Measurements from ENCODE around the gene GRIN3B. TPM values are rescaled to one million over a fixed set of nuclear protein-coding genes. Genes with fewer than 3 reads are reported as not detected.

The GRIN3B gene
- total RNA-seq, 1 donor from 2014 or later, result 0.93 TPM

DNA sequence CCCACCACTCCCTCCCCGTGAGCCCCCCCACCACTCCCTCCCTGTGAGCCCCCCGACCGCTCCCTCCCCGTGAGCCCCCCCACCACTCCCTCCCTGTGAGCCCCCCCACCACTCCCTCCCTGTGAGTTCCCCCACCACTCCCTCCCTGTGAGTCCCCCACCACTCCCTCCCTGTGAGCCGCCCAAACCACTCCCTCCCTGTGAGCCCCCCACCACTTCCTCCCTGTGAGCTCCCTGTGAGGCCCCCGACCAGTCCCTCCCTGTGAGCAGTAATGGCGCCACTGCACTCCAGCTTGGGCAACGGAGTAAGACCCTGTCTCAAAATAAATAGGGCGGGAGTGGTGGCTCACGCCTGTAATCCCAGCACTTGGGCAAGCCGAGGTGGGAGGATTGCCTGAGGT is 49.6 kb downstream of the GRIN3B start:
- no peak overlapping the region for H3K27ac Mint-ChIP-seq (ENCODE audit: unreplicated experiment)
- no peaks in the 10 kb centered on the region for H3K36me3 Mint-ChIP-seq (ENCODE audit: unreplicated experiment)
- no peaks in the 10 kb centered on the region for H3K4me1 Mint-ChIP-seq (ENCODE audit: low read depth, unreplicated experiment)
- DNase-seq, result no peak
- H3K27me3 Mint-ChIP-seq (ENCODE audit: unreplicated experiment), result peaks cover 2% of the 10 kb centered on the region
- peaks cover 6% of the 10 kb centered on the region for H3K9me3 Mint-ChIP-seq (ENCODE audit: unreplicated experiment)
- H3K4me3 Mint-ChIP-seq (ENCODE audit: unreplicated experiment), result no peak overlapping the region
- TF ChIP-seq, protein P1, sequence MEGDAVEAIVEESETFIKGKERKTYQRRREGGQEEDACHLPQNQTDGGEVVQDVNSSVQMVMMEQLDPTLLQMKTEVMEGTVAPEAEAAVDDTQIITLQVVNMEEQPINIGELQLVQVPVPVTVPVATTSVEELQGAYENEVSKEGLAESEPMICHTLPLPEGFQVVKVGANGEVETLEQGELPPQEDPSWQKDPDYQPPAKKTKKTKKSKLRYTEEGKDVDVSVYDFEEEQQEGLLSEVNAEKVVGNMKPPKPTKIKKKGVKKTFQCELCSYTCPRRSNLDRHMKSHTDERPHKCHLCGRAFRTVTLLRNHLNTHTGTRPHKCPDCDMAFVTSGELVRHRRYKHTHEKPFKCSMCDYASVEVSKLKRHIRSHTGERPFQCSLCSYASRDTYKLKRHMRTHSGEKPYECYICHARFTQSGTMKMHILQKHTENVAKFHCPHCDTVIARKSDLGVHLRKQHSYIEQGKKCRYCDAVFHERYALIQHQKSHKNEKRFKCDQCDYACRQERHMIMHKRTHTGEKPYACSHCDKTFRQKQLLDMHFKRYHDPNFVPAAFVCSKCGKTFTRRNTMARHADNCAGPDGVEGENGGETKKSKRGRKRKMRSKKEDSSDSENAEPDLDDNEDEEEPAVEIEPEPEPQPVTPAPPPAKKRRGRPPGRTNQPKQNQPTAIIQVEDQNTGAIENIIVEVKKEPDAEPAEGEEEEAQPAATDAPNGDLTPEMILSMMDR (IDR thresholded peaks at IDR 0.05; ENCODE audit: partially characterized antibody, unreplicated experiment), result no peak

- no peaks in the 10 kb centered on the region for H3K4me1 Mint-ChIP-seq (ENCODE audit: low read depth, unreplicated experiment)
- TF ChIP-seq, protein P1 (IDR thresholded peaks at IDR 0.05; ENCODE audit: partially characterized antibody, unreplicated experiment), result no peak
- H3K4me3 Mint-ChIP-seq (ENCODE audit: unreplicated experiment), result no peak overlapping the region
- H3K36me3 Mint-ChIP-seq (ENCODE audit: unreplicated experiment), result peaks cover under 1% of the 10 kb centered on the region
- DNase-seq, result no peak
- peaks cover 2% of the 10 kb centered on the region for H3K27me3 Mint-ChIP-seq (ENCODE audit: unreplicated experiment)
- H3K27ac Mint-ChIP-seq (ENCODE audit: unreplicated experiment), result no peak overlapping the region
- H3K9me3 Mint-ChIP-seq (ENCODE audit: unreplicated experiment), result peaks cover 6% of the 10 kb centered on the region
Observed at GRCh38 chr19:1050989-1051788, 51.0 kb downstream of the GRIN3B start.

GRCh38 chr19:1051791-1052190 is 51.6 kb downstream of the GRIN3B start:
- Mint-ChIP-seq H3K27ac (ENCODE audit: unreplicated experiment) (no peak overlapping the region), H3K27me3 (ENCODE audit: unreplicated experiment) (peaks cover 5% of the 10 kb centered on the region), H3K4me3 (ENCODE audit: unreplicated experiment) (no peak overlapping the region), H3K36me3 (ENCODE audit: unreplicated experiment) (peaks cover 7% of the 10 kb centered on the region), H3K4me1 (ENCODE audit: low read depth, unreplicated experiment) (no peaks in the 10 kb centered on the region), H3K9me3 (ENCODE audit: unreplicated experiment) (peaks cover 12% of the 10 kb centered on the region)
- DNase-seq, result no peak
- TF ChIP-seq, protein P1 (IDR thresholded peaks at IDR 0.05; ENCODE audit: partially characterized antibody, unreplicated experiment), result no peak

DNA sequence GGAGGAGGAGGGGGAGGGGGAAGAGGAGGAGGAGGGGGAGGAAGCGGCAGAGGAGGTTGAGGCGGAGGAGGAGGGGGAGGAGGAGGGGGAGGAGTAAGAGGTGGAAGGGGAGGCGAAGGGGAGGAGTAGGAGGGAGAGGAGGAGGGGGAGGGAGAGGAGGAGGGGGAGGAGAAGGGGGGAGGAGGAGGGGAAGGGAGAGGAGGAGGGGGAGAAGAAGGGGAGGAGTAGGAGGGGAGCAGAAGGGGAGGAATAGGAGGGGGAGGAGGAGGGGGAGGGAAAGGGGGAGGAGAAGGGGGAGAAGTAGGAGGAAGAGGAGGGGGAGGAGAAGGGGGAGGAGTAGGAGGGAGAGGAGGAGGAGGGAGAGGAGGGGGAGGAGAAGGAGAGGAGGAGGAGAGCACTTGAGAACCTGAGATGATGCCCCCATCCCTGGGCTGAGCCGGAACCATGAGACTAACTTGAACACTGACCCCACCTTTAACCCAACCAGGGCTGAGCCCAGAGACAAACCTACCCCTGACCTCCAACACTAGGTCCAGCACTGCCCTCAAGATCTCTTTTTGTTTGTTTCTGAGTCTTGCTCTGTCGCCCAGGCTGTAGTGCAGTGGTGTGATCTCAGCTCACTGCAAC is 52.2 kb downstream of the GRIN3B start:
- H3K27me3 Mint-ChIP-seq (ENCODE audit: unreplicated experiment), result peaks cover 5% of the 10 kb centered on the region
- H3K36me3 Mint-ChIP-seq (ENCODE audit: unreplicated experiment), result peaks cover 13% of the 10 kb centered on the region
- no peaks in the 10 kb centered on the region for H3K4me1 Mint-ChIP-seq (ENCODE audit: low read depth, unreplicated experiment)
- H3K27ac Mint-ChIP-seq (ENCODE audit: unreplicated experiment), result no peak overlapping the region
- H3K4me3 Mint-ChIP-seq (ENCODE audit: unreplicated experiment), result no peak overlapping the region
- TF ChIP-seq, protein P1 (IDR thresholded peaks at IDR 0.05; ENCODE audit: partially characterized antibody, unreplicated experiment), result no peak
- H3K9me3 Mint-ChIP-seq (ENCODE audit: unreplicated experiment), result peaks cover 15% of the 10 kb centered on the region
- no peak for DNase-seq

All from glutamatergic neuron (in vitro differentiated cells).